Mammary epithelial cell (primary cell): ENCODE results near the gene PREX1.

ENCODE experiments used
- EZH2 ChIP-seq: IDR thresholded peaks from 2 replicates; pipeline ENCODE4 v1.6.1; 2012; ENCODE audit warnings: low read length, inconsistent platforms, borderline replicate concordance
- TF ChIP-seq, protein P1 (sequence below), 2 donors: IDR thresholded peaks in 1 of 2; conservative IDR thresholded peaks in 1 of 2; 2 replicates each; pipeline ENCODE4 v1.5.1; 2011 to 2012; ENCODE audit warnings: inconsistent platforms in 2 of 2, low read length in 2 of 2, mild to moderate bottlenecking in 2 of 2, control low read depth in 1 of 2, low read depth in 1 of 2; ENCODE audit not compliant: insufficient read depth in 1 of 2; ENCODE audit errors: extremely low read depth in 1 of 2

GRCh38 chr20:48763216-48763914 is 64.4 kb downstream of the PREX1 start:
- TF ChIP-seq, protein P1, sequence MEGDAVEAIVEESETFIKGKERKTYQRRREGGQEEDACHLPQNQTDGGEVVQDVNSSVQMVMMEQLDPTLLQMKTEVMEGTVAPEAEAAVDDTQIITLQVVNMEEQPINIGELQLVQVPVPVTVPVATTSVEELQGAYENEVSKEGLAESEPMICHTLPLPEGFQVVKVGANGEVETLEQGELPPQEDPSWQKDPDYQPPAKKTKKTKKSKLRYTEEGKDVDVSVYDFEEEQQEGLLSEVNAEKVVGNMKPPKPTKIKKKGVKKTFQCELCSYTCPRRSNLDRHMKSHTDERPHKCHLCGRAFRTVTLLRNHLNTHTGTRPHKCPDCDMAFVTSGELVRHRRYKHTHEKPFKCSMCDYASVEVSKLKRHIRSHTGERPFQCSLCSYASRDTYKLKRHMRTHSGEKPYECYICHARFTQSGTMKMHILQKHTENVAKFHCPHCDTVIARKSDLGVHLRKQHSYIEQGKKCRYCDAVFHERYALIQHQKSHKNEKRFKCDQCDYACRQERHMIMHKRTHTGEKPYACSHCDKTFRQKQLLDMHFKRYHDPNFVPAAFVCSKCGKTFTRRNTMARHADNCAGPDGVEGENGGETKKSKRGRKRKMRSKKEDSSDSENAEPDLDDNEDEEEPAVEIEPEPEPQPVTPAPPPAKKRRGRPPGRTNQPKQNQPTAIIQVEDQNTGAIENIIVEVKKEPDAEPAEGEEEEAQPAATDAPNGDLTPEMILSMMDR (conservative IDR thresholded peaks at IDR 0.05 in 1 of 2, IDR thresholded peaks at IDR 0.05 in 1 of 2; ENCODE audit: extremely low read depth in 1 of 2, insufficient read depth in 1 of 2, low read depth in 1 of 2, low read length in 2 of 2) = no peak
- no peak for TF ChIP-seq EZH2
